NCI-H2107 treated with DMSO at 0.1 percent for 48 hours (cell line): ENCODE results near the gene PRPF40B.
"Not testable (repeated sequence)": the region's sequence is repeated elsewhere in the genome, so short reads cannot be mapped to it uniquely, and the experiment has no call there.

Experiments
- DNase-seq: peaks from one replicate; lab custom pipeline; 2025; ENCODE audit not compliant: unreplicated experiment; lab: John Stamatoyannopoulos, UW

The PRPF40B gene

DNA sequence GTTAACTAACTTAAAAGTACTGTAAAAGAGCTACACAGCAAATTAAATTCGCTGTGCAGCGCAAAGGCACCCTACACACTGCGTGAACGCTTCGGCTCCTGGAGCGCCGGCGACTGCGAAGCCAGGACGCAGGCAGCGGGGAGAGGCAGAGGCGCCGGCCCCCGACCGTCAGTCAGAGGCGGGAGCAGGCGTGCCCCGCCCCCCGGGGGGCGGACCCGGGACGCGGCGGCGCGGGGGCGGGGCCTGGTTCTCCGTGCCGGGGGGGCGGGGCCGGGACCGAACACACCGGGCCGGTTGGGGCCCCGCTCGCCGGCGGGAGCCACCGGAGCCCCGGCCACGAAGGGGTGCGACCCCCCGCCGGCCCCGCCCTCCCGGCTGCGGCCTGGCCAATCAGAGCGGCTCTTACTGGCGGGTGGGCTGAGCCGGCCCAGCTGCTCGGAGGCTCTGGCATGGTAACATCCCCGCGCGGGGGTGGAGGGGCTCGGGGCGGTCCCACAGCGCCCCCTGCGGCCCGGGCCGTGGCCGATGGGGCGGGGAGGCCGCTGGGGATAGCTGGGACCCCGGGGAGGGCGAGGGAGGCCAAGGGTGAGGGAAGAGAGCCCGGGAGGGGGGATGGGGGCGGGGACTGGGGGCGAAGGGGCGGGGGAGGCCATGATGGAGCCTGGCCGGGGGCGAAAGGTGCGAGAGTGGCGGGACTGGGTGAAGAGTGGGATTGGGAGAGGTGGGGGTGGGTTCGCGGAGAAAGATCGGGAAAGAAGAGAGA, at the start of gene PRPF40B:
TSS of gene PRPF40B (plus strand) at position 420 of the 763 bp plus-strand sequence. CDS start at position 450, 30 bp downstream.
- peak; percentile 73 for DNase-seq

DNA sequence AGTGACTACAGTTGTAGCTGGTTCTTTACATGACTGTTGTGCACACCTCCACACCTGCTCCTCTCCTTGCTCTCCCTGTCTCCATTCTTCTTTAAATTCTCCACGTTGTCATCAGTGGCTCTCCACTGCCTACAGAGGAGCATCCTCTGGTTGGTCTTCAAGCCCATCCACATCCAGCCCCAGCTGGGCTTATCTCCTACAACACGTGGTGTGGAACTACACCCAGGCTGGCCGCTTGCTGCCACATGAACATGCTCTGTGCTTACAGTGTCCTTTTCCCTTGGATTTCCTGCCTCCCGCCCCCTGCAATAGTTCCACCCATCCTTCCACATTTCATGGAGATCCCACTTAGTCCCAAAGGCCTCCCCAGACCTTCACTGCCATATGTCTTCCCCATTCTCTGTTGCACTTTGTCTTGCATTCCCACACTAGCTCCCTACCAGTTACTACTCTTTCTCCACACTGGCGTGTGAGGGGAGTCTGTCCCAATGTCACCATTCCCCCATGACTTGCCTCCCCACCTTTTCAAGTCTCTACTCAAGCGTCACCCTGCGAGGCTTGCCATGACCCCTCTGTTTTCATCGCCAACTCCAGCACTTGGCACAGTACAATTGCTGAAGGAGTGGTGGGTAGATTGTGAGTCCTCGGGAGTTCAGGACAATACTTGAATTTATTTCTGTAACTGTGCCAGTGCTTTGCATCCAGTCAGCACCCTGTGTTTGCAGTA, 45.6 kb upstream of the PRPF40B start:
- DNase-seq = no peak

DNA sequence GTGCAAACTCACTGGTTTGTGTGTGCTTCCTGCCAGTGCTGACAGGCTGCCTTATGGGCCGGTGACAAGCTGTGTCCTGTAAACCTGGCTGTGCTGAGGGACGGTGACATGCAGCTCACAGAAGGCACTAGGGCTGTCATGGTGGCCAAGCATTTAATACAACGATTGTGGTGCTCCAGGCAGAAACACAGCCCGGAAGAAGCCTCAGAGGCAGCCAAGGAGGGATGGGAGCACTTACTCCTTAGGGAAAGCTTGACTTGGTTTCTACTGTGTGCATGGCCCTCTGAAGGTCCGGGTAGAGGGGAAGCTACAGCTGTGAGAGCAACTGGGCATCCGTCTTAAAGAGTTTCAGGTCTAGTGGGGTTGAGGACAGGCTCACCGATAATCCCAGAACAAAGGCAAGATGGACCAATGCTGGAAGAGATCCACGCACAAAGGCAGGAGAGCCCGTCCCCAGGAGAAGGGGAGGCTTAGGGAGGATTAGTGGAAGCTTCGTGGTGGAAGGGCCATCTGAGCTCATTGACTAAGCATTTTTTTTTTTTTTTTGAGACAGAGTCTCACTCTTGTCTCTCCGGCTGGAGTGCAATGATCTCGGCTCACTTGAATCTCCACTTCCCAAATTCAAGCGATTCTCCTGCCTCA, 44.8 kb upstream of the PRPF40B start:
- no peak for DNase-seq

DNA sequence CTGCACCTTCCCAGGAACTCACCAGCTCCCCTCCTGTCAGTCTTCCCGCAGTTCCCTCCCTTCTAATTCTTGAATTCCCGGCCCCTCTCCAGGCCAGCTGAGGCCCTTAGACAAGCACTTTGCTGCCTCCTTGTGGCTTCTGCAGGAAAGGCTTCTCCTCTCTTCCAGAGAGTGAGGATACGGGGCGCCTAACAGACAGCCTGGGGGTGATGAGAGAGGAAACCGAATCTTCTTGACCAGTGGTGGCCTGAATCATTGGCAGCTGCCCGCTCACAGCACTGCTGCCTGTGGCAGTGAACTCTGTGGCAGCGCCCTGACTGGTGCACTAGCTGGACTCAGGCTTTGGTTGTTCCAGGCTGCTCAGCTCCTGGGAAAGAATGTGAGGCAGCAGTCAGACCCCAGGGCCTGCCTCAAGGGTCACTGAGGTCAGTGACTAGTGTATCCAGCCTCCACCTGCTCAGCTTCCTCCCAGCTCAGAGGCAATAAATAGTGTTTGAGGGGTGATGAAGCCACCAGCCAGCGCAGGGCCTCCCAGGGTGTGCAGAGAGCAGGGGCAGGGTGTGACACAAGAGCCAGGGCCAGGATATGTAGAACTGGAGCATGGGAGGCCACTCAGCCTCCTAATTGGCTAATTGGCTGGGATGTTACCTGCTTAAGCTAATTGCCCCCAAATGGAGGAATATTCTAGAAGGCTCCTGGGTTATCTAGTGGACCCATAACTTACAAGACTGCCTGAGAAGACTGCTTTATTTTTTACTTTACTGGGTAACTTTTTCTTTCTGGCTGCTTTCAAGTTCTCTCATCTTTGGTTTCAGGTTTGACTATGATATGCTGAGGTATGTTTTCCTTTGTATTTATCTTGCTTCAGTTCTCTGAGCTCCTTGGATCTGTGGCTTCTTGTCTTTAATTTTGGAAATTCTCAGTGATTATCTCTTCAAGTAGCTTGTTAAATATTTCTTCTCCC, 42.5 kb upstream of the PRPF40B start:
- peak; percentile 92 for DNase-seq

DNA sequence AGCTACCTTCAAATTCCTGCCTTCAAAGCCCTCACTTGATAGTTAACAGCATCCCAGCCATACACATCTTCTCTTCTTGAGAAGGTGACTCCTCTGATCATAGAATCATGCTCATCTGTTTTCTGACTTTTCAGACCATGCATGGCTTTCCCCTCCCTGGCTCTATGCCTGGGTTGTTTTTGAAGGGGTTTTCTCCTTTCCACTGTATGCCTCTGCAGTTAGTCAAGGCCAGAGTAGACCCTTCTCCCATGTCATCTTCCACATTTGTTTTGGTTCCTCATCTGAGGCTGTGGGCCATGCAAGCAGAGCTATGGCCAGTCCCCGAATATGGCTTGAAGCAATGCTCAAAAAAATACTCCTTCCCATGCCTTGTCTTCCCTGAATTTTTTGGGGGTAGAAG, 41.2 kb upstream of the PRPF40B start:
- DNase-seq = no peak

- DNase-seq = no peak
These were observed 40.5 kb upstream of the PRPF40B start for GRCh38 chr12:49582850-49583249.

- no peak for DNase-seq
These were observed 39.8 kb upstream of the PRPF40B start for GRCh38 chr12:49583366-49584094.

- no peak for DNase-seq
These were observed 38.8 kb upstream of the PRPF40B start for GRCh38 chr12:49584591-49584990.

GRCh38 chr12:49585477-49586459, 37.6 kb upstream of the PRPF40B start:
- no peak for DNase-seq

- no peak for DNase-seq
These were observed 36.0 kb upstream of the PRPF40B start for GRCh38 chr12:49587174-49587908.

- DNase-seq = no peak
These were observed 35.1 kb upstream of the PRPF40B start for GRCh38 chr12:49588281-49588680.

- DNase-seq = no peak
These were observed 34.4 kb upstream of the PRPF40B start for GRCh38 chr12:49588721-49589516.

DNA sequence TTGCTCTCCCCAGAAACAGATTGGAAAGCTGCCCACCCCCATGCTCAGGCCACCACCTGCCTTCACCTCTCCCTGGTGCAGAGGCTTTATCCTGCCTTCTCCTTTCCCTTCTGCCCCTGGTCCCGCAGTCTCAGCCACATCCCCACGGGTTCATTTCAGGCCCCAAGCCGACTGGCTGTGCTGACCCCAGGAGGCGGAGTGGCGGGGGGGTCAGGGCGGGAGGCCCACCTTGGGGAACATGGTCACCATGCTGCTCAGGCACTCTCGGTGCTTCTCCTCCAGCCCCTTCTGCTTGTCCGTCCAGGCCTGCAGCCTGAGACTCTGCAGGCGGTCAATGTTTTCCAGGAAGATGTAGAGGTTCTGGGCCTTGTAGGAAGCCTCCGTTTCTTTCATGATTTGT, 24.8 kb upstream of the PRPF40B start:
- DNase-seq = no peak

DNA sequence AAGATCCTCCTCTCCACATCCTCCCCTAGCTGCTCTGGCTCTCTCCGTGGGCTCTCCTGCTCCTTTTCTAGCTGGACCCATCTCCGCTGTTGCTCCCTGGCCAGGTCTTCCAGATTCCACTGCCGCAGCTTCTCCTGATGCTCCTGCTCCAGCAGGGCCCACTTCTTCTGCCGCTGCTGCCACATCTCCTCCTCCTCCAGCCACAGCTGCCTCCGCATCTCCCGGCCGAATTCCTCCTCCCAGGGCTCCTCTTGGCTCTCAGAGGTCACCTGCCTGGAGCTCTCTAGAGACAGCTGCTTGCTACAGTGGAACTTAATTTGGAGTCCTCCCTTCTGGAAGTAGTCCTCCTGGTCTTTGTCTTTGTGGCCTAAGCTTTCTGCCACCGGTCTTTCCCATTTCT, 23.4 kb upstream of the PRPF40B start:
- no peak for DNase-seq

DNA sequence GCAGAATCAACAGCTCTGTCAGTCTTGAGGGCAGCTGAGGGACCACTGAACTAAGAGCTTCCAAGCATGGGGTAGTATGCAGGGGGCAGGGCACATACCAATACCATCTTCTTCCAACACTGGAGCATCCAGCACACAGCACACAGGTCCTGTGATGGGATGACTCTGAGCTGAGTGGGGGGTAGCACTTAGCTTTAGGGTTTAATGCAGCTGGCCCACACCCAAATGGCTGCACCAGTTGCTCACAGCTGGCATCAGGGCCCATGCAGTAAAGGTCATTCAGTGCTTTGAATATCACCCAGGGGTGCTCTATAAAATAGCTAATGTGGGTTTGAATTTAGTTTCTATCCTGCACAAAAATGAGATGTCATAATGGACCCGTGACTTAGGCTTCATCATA, 19.6 kb upstream of the PRPF40B start:
- no peak for DNase-seq

DNA sequence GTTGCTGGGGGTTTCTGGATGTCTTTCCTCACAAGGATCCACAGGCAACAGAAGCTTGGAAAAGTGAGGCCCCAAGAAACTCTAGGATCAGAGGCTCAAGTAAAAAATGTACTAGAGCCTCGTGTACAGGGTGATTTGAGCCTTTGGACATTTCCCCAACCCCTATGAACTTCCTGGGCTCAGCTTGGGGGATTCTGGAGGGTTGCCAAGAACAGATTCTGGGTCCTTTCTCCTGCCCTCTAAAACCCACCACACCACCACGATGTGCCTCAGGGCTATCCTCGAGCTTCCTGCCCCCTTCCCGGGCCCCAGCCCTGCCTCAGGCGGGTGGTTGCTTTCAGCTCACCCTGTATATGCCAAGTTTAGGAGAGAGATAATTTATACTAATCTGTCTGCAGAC, 18.5 kb upstream of the PRPF40B start:
- no peak for DNase-seq

- DNase-seq = not testable (repeated sequence)
These were observed 17.8 kb upstream of the PRPF40B start, which contains the start of gene FAM186B for GRCh38 chr12:49605539-49605938. FAM186B (minus strand) TSS chr12:49605639; CDS start chr12:49605477, 162 bp downstream.
